Fibroblast of pulmonary artery (primary cell): ENCODE data around the gene CALML4.

Experiments used
- DNase-seq: peaks from one replicate; pipeline ENCODE4 v3.0.0-alpha.2; 2010; ENCODE audit warnings: low read depth
- H3K4me3 ChIP-seq: replicated peaks from 2 replicates; pipeline ENCODE4 v1.5.1; 2011; ENCODE audit warnings: low read depth, mild to moderate bottlenecking, control low read depth, low read length, moderate library complexity
- CTCF ChIP-seq: IDR thresholded peaks from 2 replicates; pipeline ENCODE4 v1.5.1; 2011; ENCODE audit warnings: mild to moderate bottlenecking, control low read depth, low read length, inconsistent platforms; ENCODE audit errors: missing control alignments

CALML4 gene

GRCh38 chr15:68209735-68210408 lies 4.7 kb upstream of the CALML4 start:
- H3K4me3 ChIP-seq, result no peak overlapping the region
- no peak for DNase-seq
- no peak for TF ChIP-seq CTCF

- no peak for DNase-seq
- H3K4me3 ChIP-seq, result no peak overlapping the region
- TF ChIP-seq CTCF, result no peak
Measured at GRCh38 chr15:68209272-68209671, 4.1 kb upstream of the CALML4 start.

- no peak for TF ChIP-seq CTCF
- no peak overlapping the region for H3K4me3 ChIP-seq
- no peak for DNase-seq
Measured at GRCh38 chr15:68208636-68209240, 3.6 kb upstream of the CALML4 start.

- no peak overlapping the region for H3K4me3 ChIP-seq
- no peak for TF ChIP-seq CTCF
- no peak for DNase-seq
Measured at GRCh38 chr15:68208136-68208535, 3.0 kb upstream of the CALML4 start.

- DNase-seq, result no peak
- no peak overlapping the region for H3K4me3 ChIP-seq
- no peak for TF ChIP-seq CTCF
Measured at GRCh38 chr15:68207176-68207935, 2.2 kb upstream of the CALML4 start.

GRCh38 chr15:68206711-68207151 lies 1.6 kb upstream of the CALML4 start:
- no peak for TF ChIP-seq CTCF
- DNase-seq, result no peak
- H3K4me3 ChIP-seq, result no peak overlapping the region
